HepG2 (cell line): ENCODE measurements around the gene ELF2. TPM values are rescaled to one million over a fixed set of nuclear protein-coding genes. Genes with fewer than 3 reads are reported as not detected.

Source experiments
- ATAC-seq: fragments of 200-7000 bp; cut with Tn5 transposase; 3 replicates; pipeline ENCODE4 v1.9.1; 2020; ENCODE audit warnings: mild to moderate bottlenecking, moderate library complexity
- BruUV-seq: library from RNA; stranded (reverse); fragments of 400-500 nt; replicated peaks from 2 replicates; lab custom pipeline; 2021; lab: Mats Ljungman, UMichigan
- CTCF ChIA-PET: fragments of 300-600 bp; formaldehyde crosslinking; extraction: SDS; loops from one replicate; lab custom pipeline; 2021; ENCODE audit warnings: low total read pairs, inconsistent platforms, low intra/inter-chr PET ratio; lab: Yijun Ruan, JAX
- POLR2A ChIA-PET: fragments of 350-600 bp; sonication (Branson Sonifier 250); formaldehyde crosslinking; loops from one replicate; lab custom pipeline; 2020; ENCODE audit warnings: antibody characterized with exemption, inconsistent platforms; lab: Yijun Ruan, JAX
- DNase-seq: peaks from one replicate; pipeline ENCODE4 v3.0.0-alpha.2; 2015; ENCODE audit warnings: low spot score
- FAIRE-seq: peaks from 3 replicates; lab custom pipeline; 2011; peaks lifted over from hg19 to GRCh38; lab: Jason Lieb, UNC
- H2AFZ ChIP-seq: one replicate; pipeline ENCODE4 v1.6.1; 2011; ENCODE audit warnings: low read length, inconsistent platforms
- H3K27ac ChIP-seq: fragments of 300-600 bp; 3 replicates; pipeline ENCODE4 v1.8.0; 2011; ENCODE audit warnings: mixed run types, mild to moderate bottlenecking, mixed read lengths, low read length, inconsistent platforms; ENCODE audit not compliant: insufficient read depth; ENCODE audit errors: extremely low read length
- H3K27me3 ChIP-seq, 2 experiments: fragments of 200-600 bp in 1 of 2; 2 replicates in 1 of 2; 3 replicates in 1 of 2; pipeline versions ENCODE4 v1.6.0 to v1.8.0; 2011; ENCODE audit warnings: low read length in 2 of 2, mild to moderate bottlenecking in 2 of 2, moderate library complexity in 2 of 2, inconsistent platforms in 1 of 2; ENCODE audit not compliant: insufficient read depth in 2 of 2, control insufficient read depth in 1 of 2
- H3K36me3 ChIP-seq, 2 experiments: fragments of 200-600 bp in 1 of 2; replicated peaks in 1 of 2; 2 replicates in 1 of 2; 3 replicates in 1 of 2; pipeline versions ENCODE4 v1.5.1 to v1.8.0; 2011; ENCODE audit warnings: low read length in 2 of 2, inconsistent platforms in 1 of 2; ENCODE audit not compliant: insufficient read depth in 2 of 2, control insufficient read depth in 1 of 2
- H3K4me1 ChIP-seq: 2 replicates; pipeline ENCODE4 v1.5.1; 2012; ENCODE audit warnings: low read length, inconsistent platforms; ENCODE audit not compliant: insufficient read depth
- H3K4me2 ChIP-seq: 2 replicates; pipeline ENCODE4 v1.6.0; 2011; ENCODE audit warnings: low read depth, low read length, inconsistent platforms
- H3K4me3 ChIP-seq, 3 experiments: fragments of 200-600 bp in 1 of 3; sonication (generic), shearing (Covaris generic) in 1 of 3; replicated peaks in 1 of 3; 2 replicates each; pipeline ENCODE4 v1.5.1; 2011 to 2016; ENCODE audit warnings: low read length in 3 of 3, inconsistent platforms in 2 of 3, low read depth in 2 of 3, mild to moderate bottlenecking in 2 of 3, control low read depth in 1 of 3, mixed read lengths in 1 of 3; ENCODE audit not compliant: insufficient read depth in 1 of 3
- H3K79me2 ChIP-seq: one replicate; pipeline ENCODE4 v1.6.1; 2011; ENCODE audit warnings: low read length, inconsistent platforms; ENCODE audit not compliant: insufficient read depth
- H3K9ac ChIP-seq: 2 replicates; pipeline ENCODE4 v1.6.0; 2011; ENCODE audit warnings: mild to moderate bottlenecking, low read depth, low read length, inconsistent platforms; ENCODE audit not compliant: insufficient read depth
- H3K9me3 ChIP-seq: 2 replicates; pipeline ENCODE4 v1.5.1; 2012; ENCODE audit warnings: mild to moderate bottlenecking, low read length
- H4K20me1 ChIP-seq: 2 replicates; pipeline ENCODE4 v1.6.0; 2011; ENCODE audit warnings: inconsistent platforms, mild to moderate bottlenecking, low read length, moderate library complexity; ENCODE audit not compliant: insufficient read depth
- AHDC1 ChIP-seq: sonication (generic); formaldehyde crosslinking; IDR thresholded peaks from 2 replicates; pipeline ENCODE4 v1.5.1; 2020; ENCODE audit warnings: mild to moderate bottlenecking, missing genetic modification reagents, borderline replicate concordance
- ATF2 ChIP-seq: sonication (generic); formaldehyde crosslinking; IDR thresholded peaks from 2 replicates; pipeline ENCODE4 v1.4.0; 2020; ENCODE audit warnings: missing genetic modification reagents
- ATF7 ChIP-seq, 2 experiments: fragments of 450-650 bp in 1 of 2; sonication (generic) in 1 of 2; formaldehyde crosslinking in 1 of 2; IDR thresholded peaks; 2 replicates each; pipeline versions ENCODE4 v1.4.0 to v1.6.1; 2016 to 2020; ENCODE audit warnings: antibody characterized with exemption in 1 of 2, mild to moderate bottlenecking in 1 of 2, missing genetic modification reagents in 1 of 2
- CEBPB ChIP-seq: IDR thresholded peaks from 2 replicates; pipeline ENCODE4 v1.6.1; 2011; ENCODE audit warnings: low read depth, low read length, improper control_type of control experiment, borderline replicate concordance
- CREB1 ChIP-seq, 2 experiments: fragments of 450-650 bp in 1 of 2; IDR thresholded peaks; 2 replicates each; pipeline ENCODE4 v1.6.1; 2016 to 2017; ENCODE audit warnings: control low read depth in 1 of 2, mild to moderate bottlenecking in 1 of 2, missing compliant biosample characterization in 1 of 2, missing genetic modification characterization in 1 of 2
- PBX3 ChIP-seq: sonication (generic); formaldehyde crosslinking; IDR thresholded peaks from 2 replicates; pipeline ENCODE4 v1.8.1; 2023; ENCODE audit warnings: missing genetic modification reagents, inconsistent platforms, borderline replicate concordance
- ZBTB21 ChIP-seq: sonication (generic); formaldehyde crosslinking; IDR thresholded peaks from 2 replicates; pipeline ENCODE4 v1.4.0; 2020; ENCODE audit warnings: missing genetic modification reagents
- ZMAT5 ChIP-seq: sonication (generic); formaldehyde crosslinking; IDR thresholded peaks from 2 replicates; pipeline ENCODE4 v1.5.0; 2020; ENCODE audit warnings: mild to moderate bottlenecking, low read depth, missing genetic modification reagents, borderline replicate concordance
- ZNF550 ChIP-seq: sonication (generic); formaldehyde crosslinking; IDR thresholded peaks from 2 replicates; pipeline ENCODE4 v1.4.0; 2020; ENCODE audit warnings: mild to moderate bottlenecking, missing genetic modification reagents, borderline replicate concordance
- ZNF761 ChIP-seq: sonication (generic); formaldehyde crosslinking; conservative IDR thresholded peaks from 2 replicates; pipeline ENCODE4 v1.4.0; 2020; ENCODE audit warnings: mild to moderate bottlenecking, missing genetic modification reagents
- ZNF788 ChIP-seq: sonication (generic); formaldehyde crosslinking; IDR thresholded peaks from 2 replicates; pipeline ENCODE4 v1.5.0; 2020; ENCODE audit warnings: mild to moderate bottlenecking, missing genetic modification reagents, borderline replicate concordance
- WGBS: methylation state at CpG from one replicate; pipeline ENCODE4 v1.1.6; 2017; ENCODE audit warnings: low lambda C conversion rate; 5-methylcytosine and 5-hydroxymethylcytosine counted together
- in situ Hi-C: cut with HindIII; loops from 2 replicates; pipeline ENCODE4 v1.10.0; 2017; ENCODE audit warnings: low pct_unique_long_range_greater_than_20kb; ENCODE audit not compliant: extremely low pct_ligation_motif_present
- intact Hi-C: fragments of 100-400 bp; cut with micrococcal nuclease; formaldehyde crosslinking; loops from one replicate; pipeline ENCODE4 v1.10.0; 2022; ENCODE audit not compliant: unreplicated experiment
- polyA plus RNA-seq, 8 experiments: library from polyadenylated mRNA; depleted of rRNA in 3 of 8; stranded (reverse) in 7 of 8; unstranded in 1 of 8; fragments of >200 nt; fragmentation: Illumina TruSeq in 4 of 8; extraction: Trizol in 4 of 8; gene quantifications; 2 replicates each; pipeline versions ENCODE4 v1.2.1 to v1.2.3, GENCODE V29; 2011 to 2016; ENCODE audit warnings: low read depth in 4 of 8, missing spikeins in 1 of 8, mixed read lengths in 1 of 8; ENCODE audit not compliant: insufficient read depth in 1 of 8
- total RNA-seq, 5 experiments: library from RNA; depleted of rRNA; stranded (reverse); fragments of >200 nt; fragmentation: Illumina TruSeq; extraction: Trizol; gene quantifications; 2 replicates each; pipeline ENCODE4 v1.2.3, GENCODE V29; 2016; ENCODE audit warnings: low read depth in 1 of 5

Gene ELF2
- total and polyA plus RNA-seq, 2 of the 13 experiments (the other 11 are each of a cell fraction or from before 2014, with no cell fraction given) = 28.6 to 35.4 TPM

GRCh38 chr4:139208404-139208945 lies 31.5 kb upstream of the ELF2 start:
- FAIRE-seq (no peak), DNase-seq (peak; percentile 16), ATAC-seq (peak; percentile 22; the same call in 1 of the 3 replicates)
- in situ Hi-C loops = no loop called here
- no peak overlapping the region for H3K4me3 ChIP-seq
- ChIA-PET POLR2A (no interaction called here), CTCF (no interaction called here)
- no peaks in the 10 kb centered on the region for H3K79me2 ChIP-seq
- no peaks in the 10 kb centered on the region for H3K36me3 ChIP-seq
- TF ChIP-seq ZNF550 (CRISPR knock-in tag) (no peak), CREB1 (IDR thresholded peaks at IDR 0.05) (peak; percentile 69), CREB1 (CRISPR knock-in tag; IDR thresholded peaks at IDR 0.05) (no peak), ZNF788 (CRISPR knock-in tag) (no peak), AHDC1 (CRISPR knock-in tag) (no peak), CEBPB (0 out of 2 replicates have a peak, but pooled peaks have one; percentile 7), ATF7 (IDR thresholded peaks at IDR 0.05) (peak; percentile 75), ATF7 (CRISPR knock-in tag; IDR thresholded peaks at IDR 0.05) (no peak), ZNF761 (CRISPR knock-in tag) (no peak), ZBTB21 (CRISPR knock-in tag) (peak; percentile 66; the same call in 1 of the 2 replicates), ZMAT5 (CRISPR knock-in tag) (no peak), ATF2 (peak; percentile 29; the same call in 1 of the 2 replicates), PBX3 (CRISPR knock-in tag) (no peak)
- no peak overlapping the region for H2AFZ ChIP-seq
- no peaks in the 10 kb centered on the region for H3K9me3 ChIP-seq
- H3K27me3 ChIP-seq = no peaks in the 10 kb centered on the region
- no peaks in the 10 kb centered on the region for H4K20me1 ChIP-seq
- H3K4me2 ChIP-seq = no peak overlapping the region
- BruUV-seq = no TSS peak
- no peak overlapping the region for H3K27ac ChIP-seq
- 15% methylated on average over 3 of the region's 3 CpGs for WGBS
- intact Hi-C loops = no loop called here
- peaks cover 25% of the 10 kb centered on the region for H3K4me1 ChIP-seq
- H3K9ac ChIP-seq = no peak overlapping the region
